BLaER1 treated with 17β-estradiol and CSF1 and Interleukin-3, amounts not matched to agents 10 nM and 100 nM (cell line): ENCODE measurements around the gene FOXS1.
A peak's percentile ranks its signal among the peaks of the same experiment; 100 is the strongest.

Source experiments
- H3K27ac ChIP-seq, 11 experiments: shearing (Covaris generic); formaldehyde crosslinking; 2 replicates each; pipeline ENCODE4 v1.8.1; 2022
- H3K27me3 ChIP-seq, 11 experiments: shearing (Covaris generic); formaldehyde crosslinking; 2 replicates each; pipeline ENCODE4 v1.8.1; 2022
- H3K36me3 ChIP-seq, 11 experiments: shearing (Covaris generic); formaldehyde crosslinking; 2 replicates each; pipeline ENCODE4 v1.8.1; 2022
- H3K4me1 ChIP-seq, 10 experiments: shearing (Covaris generic); formaldehyde crosslinking; 2 replicates each; pipeline ENCODE4 v1.8.1; 2022
- H3K4me2 ChIP-seq, 11 experiments: shearing (Covaris generic); formaldehyde crosslinking; 2 replicates each; pipeline ENCODE4 v1.8.1; 2022
- H3K4me3 ChIP-seq, 10 experiments: shearing (Covaris generic); formaldehyde crosslinking; 2 replicates each; pipeline ENCODE4 v1.8.1; 2022
- H3K9ac ChIP-seq, 11 experiments: shearing (Covaris generic); formaldehyde crosslinking; 2 replicates each; pipeline ENCODE4 v1.8.1; 2022
- H3K9me3 ChIP-seq, 11 experiments: shearing (Covaris generic); formaldehyde crosslinking; replicated peaks in 1 of 11; 2 replicates each; pipeline ENCODE4 v1.8.1; 2022
- H4K20me1 ChIP-seq, 11 experiments: shearing (Covaris generic); formaldehyde crosslinking; 2 replicates each; pipeline ENCODE4 v1.8.1; 2022
- Cebpa-rat ChIP-seq, 11 experiments: shearing (Covaris generic); IDR thresholded peaks; 2 replicates each; pipeline ENCODE4 v1.8.1; 2022

FOXS1 gene

DNA sequence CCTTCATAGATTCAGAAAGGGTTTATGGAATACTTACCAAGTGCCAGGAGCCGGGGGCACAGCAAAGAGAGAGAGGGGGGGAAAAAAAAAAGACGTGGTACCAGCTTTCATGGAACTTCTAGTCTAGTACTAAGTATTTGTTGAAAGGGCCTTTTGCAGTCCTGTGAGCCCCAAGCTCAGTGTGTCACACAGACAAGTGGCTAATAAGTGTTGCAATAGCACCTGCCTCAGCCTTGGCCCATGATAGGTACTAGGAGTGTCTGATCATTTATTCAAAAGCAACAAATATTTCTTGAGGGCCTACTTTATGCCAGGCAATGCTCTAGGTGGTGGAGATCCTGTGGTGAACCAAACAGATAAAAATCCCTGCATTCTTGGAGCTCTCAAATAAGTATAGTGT lies 18.3 kb downstream of the FOXS1 start:
- H3K9ac ChIP-seq: no peak overlapping the region
- no peak for TF ChIP-seq Cebpa-rat (IDR thresholded peaks at IDR 0.05)
- H3K27ac ChIP-seq: no peak overlapping the region
- H3K4me1 ChIP-seq: peaks cover 28 to 47% (median 39%) of the 10 kb centered on the region in 10 experiments
- H3K4me3 ChIP-seq: no peak overlapping the region
- H3K4me2 ChIP-seq: no peak overlapping the region
- no peaks in the 10 kb centered on the region for H3K36me3 ChIP-seq
- peaks cover 0 to 20% (median 0%) of the 10 kb centered on the region in 11 experiments; a peak in 2 of 22 replicates for H3K27me3 ChIP-seq
- no peaks in the 10 kb centered on the region for H3K9me3 ChIP-seq
- H4K20me1 ChIP-seq: peaks cover 0 to 42% (median 0%) of the 10 kb centered on the region in 11 experiments; a peak in 3 of 22 replicates

GRCh38 chr20:31826074-31826473 lies 19.3 kb downstream of the FOXS1 start:
- no peak for TF ChIP-seq Cebpa-rat (IDR thresholded peaks at IDR 0.05)
- H3K4me1 ChIP-seq: peaks cover 28 to 47% (median 39%) of the 10 kb centered on the region in 10 experiments
- H3K27me3 ChIP-seq: peaks cover 0 to 16% (median 0%) of the 10 kb centered on the region in 11 experiments; a peak in 2 of 22 replicates
- H3K4me2 ChIP-seq: no peak overlapping the region
- peaks cover 0 to 42% (median 0%) of the 10 kb centered on the region in 11 experiments; a peak in 3 of 22 replicates for H4K20me1 ChIP-seq
- no peak overlapping the region for H3K4me3 ChIP-seq
- no peak overlapping the region for H3K9ac ChIP-seq
- H3K36me3 ChIP-seq: no peaks in the 10 kb centered on the region
- H3K9me3 ChIP-seq: no peaks in the 10 kb centered on the region
- no peak overlapping the region for H3K27ac ChIP-seq

DNA sequence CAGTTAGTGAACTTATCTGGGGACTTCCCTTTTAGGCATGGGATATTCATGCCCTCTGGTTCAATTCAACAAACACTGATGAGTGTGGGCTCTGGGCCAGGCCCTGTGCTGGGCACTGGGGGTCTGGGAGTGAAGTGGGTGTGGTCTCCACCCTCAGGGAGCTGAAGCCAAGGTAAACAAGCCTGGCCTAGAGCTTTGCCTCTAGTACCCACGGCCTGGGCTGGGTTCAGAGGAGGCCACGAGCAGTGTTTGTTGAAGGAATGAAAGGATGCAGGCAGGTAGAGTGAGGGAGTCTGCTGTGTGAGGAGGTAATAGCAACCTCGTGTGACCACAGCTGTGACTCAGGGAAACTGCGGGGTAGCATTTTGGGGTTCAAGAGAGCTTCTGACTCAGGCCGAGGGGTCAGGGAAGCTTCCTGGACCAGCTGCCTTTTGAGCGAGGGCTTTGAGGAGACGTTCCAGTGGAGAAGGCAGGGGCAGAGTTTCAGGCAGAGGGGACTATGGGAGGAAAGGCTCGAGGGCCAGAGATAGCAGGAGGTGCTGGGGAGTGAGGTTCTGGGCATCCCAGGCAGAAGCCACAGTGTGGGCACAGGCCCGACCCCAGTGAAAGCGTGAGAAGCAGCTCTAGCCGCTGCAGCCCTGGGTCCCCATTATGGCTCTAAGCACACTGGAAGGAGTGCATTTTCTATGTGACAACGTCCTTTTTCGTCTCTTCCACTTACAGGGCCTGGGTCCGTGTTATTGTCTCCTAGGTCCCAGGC lies 20.7 kb downstream of the FOXS1 start:
- H3K27ac ChIP-seq: no peak overlapping the region
- TF ChIP-seq Cebpa-rat (IDR thresholded peaks at IDR 0.05): no peak

GRCh38 chr20:31824125-31824485 lies 21.3 kb downstream of the FOXS1 start:
- peaks cover 13 to 31% (median 24%) of the 10 kb centered on the region in 10 experiments for H3K4me1 ChIP-seq
- H4K20me1 ChIP-seq: peaks cover 0 to 28% (median 0%) of the 10 kb centered on the region in 11 experiments; a peak in 3 of 22 replicates
- peak overlapping the region in 7 of 11 experiments; percentile 5 to 58 (median 39); a peak in 7 of 22 replicates for H3K9ac ChIP-seq
- H3K4me2 ChIP-seq: peak overlapping the region; percentile 58 to 90 (median 75); a peak in 21 of 22 replicates
- peaks cover 0 to 15% (median 0%) of the 10 kb centered on the region in 11 experiments; a peak in 2 of 22 replicates for H3K27me3 ChIP-seq
- H3K9me3 ChIP-seq: no peaks in the 10 kb centered on the region
- no peaks in the 10 kb centered on the region for H3K36me3 ChIP-seq
- H3K27ac ChIP-seq: no peak overlapping the region
- no peak overlapping the region for H3K4me3 ChIP-seq
- no peak for TF ChIP-seq Cebpa-rat (IDR thresholded peaks at IDR 0.05)

More for the DNA sequence above, 20.7 kb downstream of the FOXS1 start:
- Histone ChIP-seq H3K9me3 (no peaks in the 10 kb centered on the region), H3K9ac (peak overlapping the region in 3 of 11 experiments; percentile 12 to 58 (median 39); a peak in 5 of 22 replicates), H3K4me2 (peak overlapping the region; percentile 58 to 90 (median 75); a peak in 14 of 22 replicates), H3K4me3 (no peak overlapping the region), H3K36me3 (no peaks in the 10 kb centered on the region), H4K20me1 (peaks cover 0 to 33% (median 0%) of the 10 kb centered on the region in 11 experiments; a peak in 2 of 22 replicates), H3K4me1 (peaks cover 19 to 37% (median 30%) of the 10 kb centered on the region in 10 experiments), H3K27me3 (peaks cover 0 to 16% (median 0%) of the 10 kb centered on the region in 11 experiments; a peak in 2 of 22 replicates)

DNA sequence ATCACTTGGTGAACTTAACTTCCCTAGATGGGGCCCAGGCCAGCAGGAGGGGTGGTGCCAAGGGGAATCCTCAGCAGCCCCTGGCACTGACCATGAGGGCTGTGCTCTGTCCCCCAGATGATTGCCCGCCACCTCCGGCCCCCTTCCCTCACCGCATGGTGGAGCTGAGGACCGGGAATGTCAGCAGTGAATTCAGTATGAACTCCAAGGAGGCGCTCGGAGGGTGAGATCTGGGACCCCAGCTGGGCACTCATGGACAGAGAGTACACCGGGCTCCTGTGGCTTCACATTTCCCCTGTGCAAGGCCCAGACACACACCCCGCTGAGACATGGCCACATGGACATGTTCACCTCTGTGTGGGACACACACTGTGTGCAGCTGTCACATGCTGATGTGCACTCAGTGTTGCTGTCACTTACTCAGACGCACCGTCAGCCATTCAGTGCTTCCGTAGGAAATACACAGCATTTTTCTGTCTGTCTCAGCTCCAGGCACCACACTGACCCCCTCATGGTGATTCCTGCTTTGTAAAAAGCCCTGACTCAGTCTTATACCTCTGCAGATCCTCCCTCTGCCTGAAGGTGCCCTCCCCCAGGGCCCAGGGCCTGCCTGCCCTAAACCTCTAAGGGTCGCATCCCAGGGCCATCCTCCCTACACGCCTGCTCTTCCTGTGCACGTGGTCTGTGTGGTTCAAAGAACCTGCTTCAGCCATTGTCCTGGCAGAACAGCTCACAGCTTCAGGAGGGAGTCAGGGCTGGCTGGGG lies 21.9 kb downstream of the FOXS1 start:
- Histone ChIP-seq H3K9ac (peak overlapping the region in 7 of 11 experiments; percentile 5 to 58 (median 39); a peak in 7 of 22 replicates), H3K9me3 (no peaks in the 10 kb centered on the region), H3K27me3 (peaks cover 0 to 11% (median 0%) of the 10 kb centered on the region in 11 experiments; a peak in 1 of 22 replicates), H3K36me3 (no peaks in the 10 kb centered on the region), H3K4me3 (no peak overlapping the region), H4K20me1 (peaks cover 0 to 22% (median 0%) of the 10 kb centered on the region in 11 experiments; a peak in 3 of 22 replicates), H3K4me2 (peak overlapping the region; percentile 58 to 90 (median 75)), H3K27ac (peak overlapping the region in 1 of 11 experiments; percentile 33; a peak in 2 of 22 replicates), H3K4me1 (peaks cover 13 to 30% (median 23%) of the 10 kb centered on the region in 10 experiments)
- no peak for TF ChIP-seq Cebpa-rat (IDR thresholded peaks at IDR 0.05)

DNA sequence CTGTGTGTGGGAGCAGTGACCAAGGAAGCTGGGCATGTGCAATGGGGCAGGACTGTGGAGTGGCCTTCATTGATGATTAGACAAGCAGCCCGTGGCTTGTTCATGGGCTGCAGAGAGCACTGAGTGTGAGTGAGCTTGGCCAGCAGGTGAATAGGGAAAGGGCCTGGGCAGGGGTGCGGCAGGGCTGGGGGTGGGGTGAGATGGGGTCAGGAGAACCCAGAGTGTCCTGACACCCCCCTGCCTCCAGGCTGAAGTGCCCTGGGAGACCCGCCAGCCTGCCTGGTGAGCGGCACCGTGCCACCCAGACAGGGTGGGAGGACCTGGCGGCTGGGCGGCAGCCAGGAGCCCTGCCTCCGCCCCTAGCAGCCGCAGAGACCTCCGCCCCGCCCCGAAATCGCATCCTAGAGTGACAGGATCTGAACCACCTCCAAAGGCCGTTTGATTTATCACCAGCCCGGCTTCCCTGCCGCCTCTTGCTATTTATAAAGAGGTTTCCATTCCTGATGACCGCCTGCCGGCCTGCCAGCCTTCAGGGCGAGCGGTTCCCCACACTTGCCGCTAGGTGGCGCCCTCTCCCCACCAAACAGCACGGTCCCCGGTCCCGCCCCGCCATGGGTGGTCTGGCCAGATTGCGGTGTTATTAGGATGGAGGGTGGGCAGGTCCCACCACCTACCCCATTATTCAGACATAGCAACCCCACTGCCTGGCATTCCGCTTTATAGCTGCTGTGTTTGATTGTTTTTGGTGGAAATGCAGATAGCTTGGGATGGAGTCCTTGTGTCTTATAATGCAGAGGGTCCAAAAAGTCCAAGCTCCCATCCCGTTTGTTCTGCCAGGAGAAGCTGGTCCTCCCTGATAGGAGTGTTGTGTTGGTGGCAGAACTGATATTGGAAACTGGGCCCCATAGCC lies 22.7 kb downstream of the FOXS1 start:
- Histone ChIP-seq H3K9ac (peak overlapping the region in 7 of 11 experiments; percentile 16 to 60 (median 46); a peak in 11 of 22 replicates), H3K9me3 (no peaks in the 10 kb centered on the region)
- TF ChIP-seq Cebpa-rat (IDR thresholded peaks at IDR 0.05): no peak

DNA sequence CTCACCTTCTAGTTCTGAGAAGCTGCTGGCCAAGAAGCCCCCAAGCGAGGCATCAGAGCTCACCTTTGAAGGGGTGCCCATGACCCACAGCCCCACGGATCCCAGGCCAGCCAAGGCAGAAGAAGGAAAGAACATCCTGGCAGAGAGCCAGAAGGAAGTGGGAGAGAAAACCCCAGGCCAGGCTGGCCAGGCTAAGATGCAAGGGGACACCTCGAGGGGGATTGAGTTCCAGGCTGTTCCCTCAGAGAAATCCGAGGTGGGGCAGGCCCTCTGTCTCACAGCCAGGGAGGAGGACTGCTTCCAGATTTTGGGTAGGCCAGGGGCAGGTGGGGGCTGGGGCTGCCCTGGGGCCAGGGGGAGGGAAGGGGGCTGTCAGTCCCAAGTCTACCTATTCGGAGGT lies 24.0 kb downstream of the FOXS1 start:
- Histone ChIP-seq H3K4me3 (no peak overlapping the region), H3K9ac (no peak overlapping the region), H3K4me2 (peak overlapping the region in 1 of 11 experiments; percentile 33; a peak in 1 of 22 replicates), H3K4me1 (peaks cover 13 to 30% (median 23%) of the 10 kb centered on the region in 10 experiments), H3K9me3 (no peaks in the 10 kb centered on the region), H3K27me3 (peaks cover 0 to 6% (median 0%) of the 10 kb centered on the region in 11 experiments; a peak in 1 of 22 replicates), H4K20me1 (peaks cover 0 to 22% (median 0%) of the 10 kb centered on the region in 11 experiments; a peak in 3 of 22 replicates), H3K36me3 (no peaks in the 10 kb centered on the region), H3K27ac (no peak overlapping the region)
- no peak for TF ChIP-seq Cebpa-rat (IDR thresholded peaks at IDR 0.05)

More for the DNA sequence above, 22.7 kb downstream of the FOXS1 start:
- H4K20me1 ChIP-seq: peaks cover 0 to 22% (median 0%) of the 10 kb centered on the region in 11 experiments; a peak in 3 of 22 replicates
- peaks cover 13 to 30% (median 23%) of the 10 kb centered on the region in 10 experiments for H3K4me1 ChIP-seq
- peaks cover 0 to 11% (median 0%) of the 10 kb centered on the region in 11 experiments; a peak in 1 of 22 replicates for H3K27me3 ChIP-seq
- peak overlapping the region; percentile 58 to 90 (median 75) for H3K4me2 ChIP-seq
- peak overlapping the region in 4 of 10 experiments; percentile 6 to 38 (median 22); a peak in 3 of 20 replicates for H3K4me3 ChIP-seq
- no peaks in the 10 kb centered on the region for H3K36me3 ChIP-seq
- H3K27ac ChIP-seq: no peak overlapping the region

- Histone ChIP-seq H4K20me1 (peaks cover 0 to 22% (median 0%) of the 10 kb centered on the region in 11 experiments; a peak in 4 of 22 replicates), H3K4me2 (no peak overlapping the region), H3K27me3 (peaks cover 0 to 6% (median 0%) of the 10 kb centered on the region in 11 experiments; a peak in 1 of 22 replicates), H3K4me3 (no peak overlapping the region), H3K9ac (no peak overlapping the region), H3K27ac (no peak overlapping the region), H3K36me3 (no peaks in the 10 kb centered on the region), H3K9me3 (no peaks in the 10 kb centered on the region), H3K4me1 (peaks cover 20 to 40% (median 33%) of the 10 kb centered on the region in 10 experiments)
- TF ChIP-seq Cebpa-rat (IDR thresholded peaks at IDR 0.05): no peak
These were observed 25.2 kb downstream of the FOXS1 start for GRCh38 chr20:31820228-31820627.
